ENCODE results near the gene LRRC37A. TPM values are rescaled to one million over a fixed set of nuclear protein-coding genes. Genes with fewer than 3 reads are reported as not detected.
"Not testable (repeated sequence)": the region's sequence is repeated elsewhere in the genome, so short reads cannot be mapped to it uniquely, and the experiment has no call there.

The LRRC37A gene
- polyA plus RNA-seq, 1 donor, result 3.1 TPM

- not testable (repeated sequence) for DNase-seq
These were observed 7.3 kb upstream of the LRRC37A start for GRCh38 chr17:46287587-46287986.

DNA sequence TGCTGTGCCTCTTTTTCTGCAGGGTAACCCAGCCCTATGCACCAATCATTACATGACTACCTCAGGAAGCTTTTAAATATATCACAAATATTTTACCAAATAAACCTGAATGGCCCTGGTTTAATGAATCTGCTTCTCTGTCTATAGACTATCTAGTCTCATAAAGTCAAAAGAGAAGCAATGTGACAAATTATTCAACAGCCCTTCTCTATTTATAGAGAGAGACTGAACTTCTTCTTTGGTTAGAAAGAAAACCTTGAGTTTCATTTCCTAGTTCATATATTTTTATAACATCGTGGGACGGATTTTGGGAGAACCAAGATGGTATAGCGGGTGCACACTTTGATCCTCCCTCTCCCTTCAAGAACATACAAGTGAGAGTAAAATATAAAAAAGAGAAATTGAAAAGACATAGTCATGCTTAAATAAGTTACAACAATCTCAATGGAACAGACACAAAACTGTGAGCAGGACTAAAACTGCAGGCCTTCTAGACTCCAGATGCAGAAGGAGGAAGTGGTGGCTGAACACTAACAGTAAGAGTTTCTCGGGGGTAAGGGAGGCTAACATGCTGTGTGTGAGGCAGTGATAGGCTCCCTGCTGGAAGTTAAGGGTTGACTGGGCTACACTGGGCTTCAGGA, 3.9 kb upstream of the LRRC37A start:
- DNase-seq, result not testable (repeated sequence)

DNA sequence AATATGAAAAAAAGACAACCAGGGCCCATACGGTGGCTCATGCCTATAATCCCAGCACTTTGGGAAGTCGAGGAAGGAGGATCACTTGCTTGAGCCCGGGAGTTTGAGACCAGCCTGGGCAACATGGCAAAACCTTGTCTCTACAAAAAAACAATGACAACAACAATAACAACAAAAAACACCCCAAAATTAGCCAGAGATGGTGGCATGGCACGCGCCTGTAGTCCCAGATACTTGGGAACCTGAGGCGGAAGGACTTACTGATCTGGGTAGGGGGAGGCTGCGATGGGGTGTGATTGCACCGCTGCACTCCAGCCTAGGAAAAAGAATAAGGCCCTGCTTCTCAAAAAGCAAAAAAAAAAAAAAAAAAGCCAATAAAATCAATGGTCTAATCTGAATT, 3.3 kb upstream of the LRRC37A start:
- not testable (repeated sequence) for DNase-seq

- not testable (repeated sequence) for DNase-seq
These were observed 46.3 kb downstream of the LRRC37A start for GRCh38 chr17:46341220-46341619.

DNA sequence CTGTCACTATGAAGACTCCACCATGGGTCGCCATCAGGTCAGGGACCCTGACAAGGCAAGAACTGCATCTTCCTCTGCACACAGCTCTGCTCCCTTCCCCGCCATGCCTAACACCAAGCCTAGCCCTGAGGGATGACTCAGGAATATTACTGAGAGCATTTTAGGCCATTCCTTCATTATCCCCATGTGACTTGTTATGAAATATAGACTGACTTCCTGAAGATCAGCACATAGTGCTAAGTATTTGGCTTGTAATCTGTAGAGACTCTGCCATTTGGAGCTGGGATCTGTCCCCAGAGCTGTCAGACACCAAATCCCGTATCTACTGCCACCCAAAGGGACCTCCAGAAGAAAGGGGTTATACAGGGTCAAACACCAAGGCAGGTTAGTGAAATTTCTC, 47.2 kb downstream of the LRRC37A start:
- not testable (repeated sequence) for DNase-seq

DNA sequence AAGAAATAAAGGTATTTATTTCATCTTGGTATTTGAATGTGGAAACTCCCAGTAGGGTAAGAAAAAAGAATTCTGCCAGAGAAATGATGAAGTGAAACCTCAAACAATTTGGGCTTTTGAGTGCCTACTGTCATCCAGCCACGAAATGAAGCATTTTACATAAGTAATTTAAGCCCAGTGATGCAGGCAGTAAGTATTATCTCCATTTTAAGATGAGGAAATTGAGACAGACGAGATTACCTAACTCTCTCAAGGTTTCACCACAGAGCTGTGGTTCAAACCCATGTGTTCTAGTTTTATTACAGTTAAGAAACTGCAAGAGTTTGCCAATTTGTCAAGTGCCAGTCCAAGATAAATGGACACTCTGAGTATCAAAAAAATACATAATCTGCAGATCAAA, 53.4 kb downstream of the LRRC37A start:
- not testable (repeated sequence) for DNase-seq

- not testable (repeated sequence) for DNase-seq
These were observed 54.1 kb downstream of the LRRC37A start for GRCh38 chr17:46349060-46349459.

- DNase-seq, result not testable (repeated sequence)
These were observed 58.9 kb downstream of the LRRC37A start for GRCh38 chr17:46353856-46354255.

DNA sequence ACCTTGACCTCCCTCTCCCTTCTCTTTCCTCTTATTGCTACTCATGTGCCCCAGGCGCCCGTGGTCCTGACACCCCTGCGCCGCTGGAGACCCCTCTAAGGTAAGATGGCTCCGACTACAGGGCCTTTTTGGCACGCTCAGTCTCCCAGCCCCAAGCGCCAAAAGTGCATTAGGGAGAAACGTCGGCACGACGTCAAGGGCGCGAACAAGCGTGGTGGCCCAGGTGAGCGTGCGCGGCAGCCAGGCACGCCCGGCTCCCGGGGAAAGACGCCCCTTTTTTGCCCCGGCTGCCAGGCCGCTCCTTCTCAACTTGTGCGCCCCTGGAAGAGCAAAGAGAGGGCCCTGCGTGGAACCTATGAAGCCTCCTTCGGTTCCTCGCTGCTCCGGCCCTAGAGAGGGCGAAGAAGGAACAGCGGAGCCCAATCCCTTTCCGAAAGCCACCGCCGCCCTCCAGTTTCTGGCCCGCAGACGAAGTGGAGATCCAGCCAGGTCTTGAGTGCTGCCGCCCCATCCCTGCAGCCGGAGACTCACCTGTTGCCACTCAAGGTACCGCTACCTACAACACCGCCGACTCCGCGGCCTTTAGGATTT, 66.3 kb downstream of the LRRC37A start:
- not testable (repeated sequence) for DNase-seq

- not testable (repeated sequence) for DNase-seq
These were observed 66.8 kb downstream of the LRRC37A start, which contains the start of gene ARL17B for GRCh38 chr17:46361755-46362154. TSS of gene ARL17B (minus strand) at chr17:46361766. CDS start at chr17:46358397, 3,369 bp downstream.

GRCh38 chr17:46367520-46367919, 72.6 kb downstream of the LRRC37A start:
- not testable (repeated sequence) for DNase-seq

- DNase-seq, result not testable (repeated sequence)
These were observed 77.6 kb downstream of the LRRC37A start for GRCh38 chr17:46372236-46373229.

GRCh38 chr17:46373418-46373817, 78.5 kb downstream of the LRRC37A start:
- DNase-seq, result not testable (repeated sequence)

DNA sequence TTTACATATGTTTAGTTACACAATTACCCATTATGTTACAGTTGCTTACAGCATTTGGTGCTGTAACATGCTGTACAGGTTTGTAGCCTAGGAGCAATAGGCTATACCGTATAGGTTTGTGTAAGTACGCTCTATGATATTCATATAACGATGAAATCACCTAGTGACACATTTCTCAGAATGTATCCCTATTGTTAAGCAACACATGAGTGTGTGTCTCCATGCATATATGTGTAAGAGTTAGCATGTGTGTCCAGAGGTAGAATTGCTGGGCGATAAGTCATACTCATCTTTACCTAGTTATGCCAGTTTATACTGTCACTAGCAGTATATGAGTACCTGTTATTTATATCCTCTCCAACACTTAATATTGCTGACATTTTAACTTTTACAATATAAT, 88.2 kb downstream of the LRRC37A start:
- DNase-seq, result not testable (repeated sequence)

- DNase-seq, result not testable (repeated sequence)
These were observed 90.6 kb downstream of the LRRC37A start for GRCh38 chr17:46385491-46385890.

Other genes with a start within 250 kb of the LRRC37A start
- 39.6 TPM for gene KANSL1, start 101.7 kb upstream of the LRRC37A start, polyA plus RNA-seq (ENCODE audit: insufficient read length)
- 12.3 TPM for gene ARL17B, start 66.6 kb downstream of the LRRC37A start, polyA plus RNA-seq (ENCODE audit: insufficient read length)
- gene LRRC37A2, start 217.3 kb downstream of the LRRC37A start, polyA plus RNA-seq (ENCODE audit: insufficient read length), result 26.2 TPM

Measured in hindlimb muscle (tissue), 1 donor.